Osteoblast (primary cell): Measurements from ENCODE around the gene LAMA1. TPM values are rescaled to one million over a fixed set of nuclear protein-coding genes. Genes with fewer than 3 reads are reported as not detected.
A peak's percentile ranks its signal among the peaks of the same experiment; 100 is the strongest.

Source experiments
- DNase-seq: peaks from one replicate; pipeline ENCODE4 v3.0.0; 2011; ENCODE audit warnings: low spot score, mixed read lengths; ENCODE audit not compliant: insufficient read length; ENCODE audit errors: missing footprints
- H2AFZ ChIP-seq: 2 replicates; pipeline ENCODE4 v1.6.0; 2011; ENCODE audit warnings: mild to moderate bottlenecking, low read length
- H3K27ac ChIP-seq: 2 replicates; pipeline ENCODE4 v1.5.1; 2011; ENCODE audit warnings: mild to moderate bottlenecking, low read depth, low read length, moderate library complexity
- H3K27me3 ChIP-seq: 2 replicates; pipeline ENCODE4 v1.6.0; 2012; ENCODE audit warnings: mild to moderate bottlenecking, control low read depth, inconsistent platforms, low read length, moderate library complexity; ENCODE audit not compliant: insufficient read depth
- H3K36me3 ChIP-seq: 2 replicates; pipeline ENCODE4 v1.5.1; 2011; ENCODE audit warnings: mild to moderate bottlenecking, low read length, control low read depth, moderate library complexity; ENCODE audit not compliant: insufficient read depth
- H3K4me1 ChIP-seq: 2 replicates; pipeline ENCODE4 v1.5.1; 2011; ENCODE audit warnings: mild to moderate bottlenecking, low read length, control low read depth, moderate library complexity; ENCODE audit not compliant: insufficient read depth
- H3K4me2 ChIP-seq: 2 replicates; pipeline ENCODE4 v1.6.0; 2011; ENCODE audit warnings: mild to moderate bottlenecking, low read length; ENCODE audit not compliant: insufficient read depth
- H3K4me3 ChIP-seq: fragments of 200-600 bp; sonication (generic); 3 replicates; pipeline ENCODE4 v1.5.1; 2012; ENCODE audit warnings: mild to moderate bottlenecking, low read length, inconsistent platforms; ENCODE audit not compliant: insufficient read depth
- H3K79me2 ChIP-seq: 2 replicates; pipeline ENCODE4 v1.6.0; 2012; ENCODE audit warnings: mild to moderate bottlenecking, low read length, control low read depth, inconsistent platforms; ENCODE audit not compliant: insufficient read depth
- H3K9me3 ChIP-seq: 2 replicates; pipeline ENCODE4 v1.5.1; 2011; ENCODE audit warnings: low read depth, low read length, control low read depth
- H4K20me1 ChIP-seq: 2 replicates; pipeline ENCODE4 v1.6.0; 2012; ENCODE audit warnings: mild to moderate bottlenecking, low read length, control low read depth; ENCODE audit not compliant: insufficient read depth
- total RNA-seq: library from RNA; depleted of rRNA; stranded (reverse); fragments of >200 nt; gene quantifications from 2 replicates; pipeline ENCODE4 v1.2.3, GENCODE V29; 2012
- TF ChIP-seq, protein P1 (sequence below): IDR thresholded peaks from 2 replicates; pipeline ENCODE4 v1.5.1; 2011; ENCODE audit warnings: mild to moderate bottlenecking, low read depth, low read length, moderate library complexity; ENCODE audit errors: extremely low read depth

Gene LAMA1
- total RNA-seq, 1 donor, result 8.3 TPM

DNA sequence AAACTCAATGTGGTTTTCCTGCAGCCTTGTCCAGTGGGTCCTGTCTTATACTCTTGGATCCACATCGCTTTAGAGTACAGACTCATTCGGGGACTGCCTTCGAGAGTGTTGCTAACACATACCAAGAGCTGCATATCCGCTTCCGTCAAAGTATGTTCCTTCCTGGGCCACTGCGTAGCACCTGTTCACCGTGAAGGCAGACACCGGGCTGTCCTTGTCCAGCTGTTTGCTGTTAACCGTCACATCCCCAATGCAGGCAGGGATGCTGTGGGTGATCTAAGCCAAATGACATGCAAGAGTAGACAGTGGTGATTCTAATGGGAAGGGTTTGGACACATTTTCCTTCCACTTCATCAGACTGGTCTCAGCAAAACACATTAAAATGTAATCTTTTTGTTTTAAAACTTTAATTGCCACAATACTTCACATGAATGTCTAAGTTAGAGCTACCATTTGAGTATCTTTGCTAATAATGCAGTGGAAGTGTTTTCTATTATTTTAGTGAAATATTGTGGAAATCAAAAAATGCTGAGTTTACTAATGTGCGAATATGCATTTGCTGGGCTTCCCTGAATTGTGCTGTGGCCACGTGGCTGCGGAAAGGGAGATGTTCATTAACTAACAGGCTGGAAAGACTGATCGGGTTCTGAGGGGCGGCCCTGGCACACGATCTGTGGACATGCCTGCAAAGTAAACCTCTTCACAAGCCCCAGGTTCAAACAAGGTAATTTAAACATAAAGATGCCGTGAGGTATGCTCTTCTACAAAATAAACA is 169.1 kb downstream of the LAMA1 start:
- DNase-seq, result peak; percentile 68
- Histone ChIP-seq H2AFZ (no peak overlapping the region), H3K4me2 (no peak overlapping the region), H3K36me3 (peaks cover 3% of the 10 kb centered on the region), H3K27ac (no peak overlapping the region), H3K4me3 (no peak overlapping the region), H3K27me3 (no peaks in the 10 kb centered on the region), H3K4me1 (no peaks in the 10 kb centered on the region), H3K79me2 (no peaks in the 10 kb centered on the region), H3K9me3 (no peaks in the 10 kb centered on the region), H4K20me1 (no peaks in the 10 kb centered on the region)
- TF ChIP-seq, protein P1, sequence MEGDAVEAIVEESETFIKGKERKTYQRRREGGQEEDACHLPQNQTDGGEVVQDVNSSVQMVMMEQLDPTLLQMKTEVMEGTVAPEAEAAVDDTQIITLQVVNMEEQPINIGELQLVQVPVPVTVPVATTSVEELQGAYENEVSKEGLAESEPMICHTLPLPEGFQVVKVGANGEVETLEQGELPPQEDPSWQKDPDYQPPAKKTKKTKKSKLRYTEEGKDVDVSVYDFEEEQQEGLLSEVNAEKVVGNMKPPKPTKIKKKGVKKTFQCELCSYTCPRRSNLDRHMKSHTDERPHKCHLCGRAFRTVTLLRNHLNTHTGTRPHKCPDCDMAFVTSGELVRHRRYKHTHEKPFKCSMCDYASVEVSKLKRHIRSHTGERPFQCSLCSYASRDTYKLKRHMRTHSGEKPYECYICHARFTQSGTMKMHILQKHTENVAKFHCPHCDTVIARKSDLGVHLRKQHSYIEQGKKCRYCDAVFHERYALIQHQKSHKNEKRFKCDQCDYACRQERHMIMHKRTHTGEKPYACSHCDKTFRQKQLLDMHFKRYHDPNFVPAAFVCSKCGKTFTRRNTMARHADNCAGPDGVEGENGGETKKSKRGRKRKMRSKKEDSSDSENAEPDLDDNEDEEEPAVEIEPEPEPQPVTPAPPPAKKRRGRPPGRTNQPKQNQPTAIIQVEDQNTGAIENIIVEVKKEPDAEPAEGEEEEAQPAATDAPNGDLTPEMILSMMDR, result no peak

DNA sequence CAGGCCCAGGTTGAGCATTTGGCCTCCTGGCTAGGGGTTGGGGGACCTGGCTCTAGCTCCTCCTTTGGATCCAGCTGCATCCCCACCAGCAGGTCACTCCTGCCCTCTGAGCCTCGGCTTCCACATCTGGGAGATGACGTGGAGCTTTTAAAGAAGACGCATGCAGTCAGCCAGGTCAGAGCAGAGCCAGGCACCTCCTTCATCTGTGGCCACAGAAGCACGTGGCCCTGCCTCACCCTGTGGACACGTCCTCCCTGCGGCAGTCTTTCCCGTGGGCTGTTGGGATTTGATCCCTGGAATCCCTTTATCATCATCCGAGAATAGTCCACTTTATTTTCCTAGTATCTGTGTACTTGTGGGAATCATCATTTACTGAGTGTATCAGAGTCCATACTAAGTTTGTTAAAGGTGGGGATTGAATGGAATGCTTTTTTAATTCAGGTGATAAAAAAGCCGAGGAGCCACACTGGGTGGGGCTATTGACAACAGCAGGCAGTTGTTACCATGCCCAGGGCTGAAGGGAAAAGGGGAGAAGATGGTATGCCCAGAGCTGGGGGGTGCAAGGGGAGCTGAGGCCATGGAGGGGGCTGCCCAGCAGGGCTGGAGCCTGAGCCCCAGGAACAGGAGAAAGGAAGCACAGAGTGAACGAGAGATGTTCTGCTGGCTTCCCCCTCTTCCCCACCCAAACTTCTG is 170.1 kb downstream of the LAMA1 start:
- no peaks in the 10 kb centered on the region for H4K20me1 ChIP-seq
- no peak overlapping the region for H2AFZ ChIP-seq

DNA sequence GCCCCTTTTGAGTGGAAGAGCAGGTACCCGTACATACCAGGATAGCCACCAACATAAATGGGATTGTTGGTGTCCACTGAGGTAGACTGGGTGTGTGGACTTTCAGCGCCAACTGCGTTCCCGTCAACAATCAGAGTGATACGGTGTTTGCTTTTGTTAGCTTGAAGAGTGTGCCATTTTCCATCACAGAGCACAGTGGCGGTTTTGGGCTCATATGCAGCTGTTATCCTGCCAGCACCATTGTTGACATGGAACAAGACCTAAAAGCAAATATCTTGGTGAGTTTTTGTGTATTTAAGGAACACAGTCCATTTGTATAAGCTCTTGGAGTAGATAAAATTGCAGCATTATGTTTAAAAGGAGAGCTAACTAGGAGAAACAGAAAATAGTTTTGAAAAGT is 174.5 kb downstream of the LAMA1 start:
- TF ChIP-seq, protein P1, result no peak
- Histone ChIP-seq H3K79me2 (no peaks in the 10 kb centered on the region), H3K36me3 (no peaks in the 10 kb centered on the region), H3K4me3 (no peak overlapping the region), H3K27me3 (no peaks in the 10 kb centered on the region), H2AFZ (no peak overlapping the region), H3K27ac (no peak overlapping the region), H3K9me3 (no peaks in the 10 kb centered on the region), H3K4me2 (no peak overlapping the region), H4K20me1 (no peaks in the 10 kb centered on the region), H3K4me1 (no peaks in the 10 kb centered on the region)
- DNase-seq, result no peak

More for the DNA sequence above, 170.1 kb downstream of the LAMA1 start:
- H3K9me3 ChIP-seq, result no peaks in the 10 kb centered on the region
- no peaks in the 10 kb centered on the region for H3K27me3 ChIP-seq
- DNase-seq, result no peak
- peaks cover 2% of the 10 kb centered on the region for H3K36me3 ChIP-seq
- no peak overlapping the region for H3K27ac ChIP-seq
- no peak overlapping the region for H3K4me3 ChIP-seq
- no peak overlapping the region for H3K4me2 ChIP-seq
- no peaks in the 10 kb centered on the region for H3K4me1 ChIP-seq
- TF ChIP-seq, protein P1, result no peak
- H3K79me2 ChIP-seq, result no peaks in the 10 kb centered on the region

DNA sequence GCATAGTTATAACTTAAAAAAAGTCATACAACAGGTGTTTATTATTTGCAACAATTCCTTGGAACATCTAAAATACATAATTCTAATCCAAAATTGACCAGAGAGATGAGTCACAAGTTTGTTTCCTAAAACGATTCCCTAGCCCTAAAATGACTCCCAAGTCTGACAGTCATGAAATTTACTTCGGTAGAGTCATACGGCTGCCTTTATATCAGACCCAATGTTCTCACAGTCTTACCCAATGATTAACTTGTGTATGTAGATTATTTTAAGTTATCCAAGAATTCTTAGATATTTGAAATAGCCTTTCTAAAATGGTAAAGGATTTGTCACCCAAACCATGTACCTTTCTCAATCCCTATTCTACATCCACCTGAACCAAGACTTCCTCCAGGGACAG is 174.9 kb downstream of the LAMA1 start:
- Histone ChIP-seq H3K4me2 (no peak overlapping the region), H3K4me3 (no peak overlapping the region), H3K4me1 (no peaks in the 10 kb centered on the region), H3K79me2 (no peaks in the 10 kb centered on the region), H4K20me1 (no peaks in the 10 kb centered on the region), H3K27ac (no peak overlapping the region), H3K36me3 (no peaks in the 10 kb centered on the region), H3K9me3 (no peaks in the 10 kb centered on the region), H2AFZ (no peak overlapping the region), H3K27me3 (no peaks in the 10 kb centered on the region)
- TF ChIP-seq, protein P1, result no peak
- DNase-seq, result no peak
